Stimulated activated CD8-positive, alpha-beta memory T cell treated with anti-CD3 and anti-CD28 coated beads, Interleukin-7, amount 100 ng/mL, for 1 hour (primary cell): ENCODE measurements around the gene PLA2G4E.
A peak's percentile ranks its signal among the peaks of the same experiment; 100 is the strongest.

ENCODE experiments used
- DNase-seq, 2 donors: peaks; one replicate each; pipeline ENCODE4 v3.0.0-alpha.2; 2020; ENCODE audit warnings: low read depth in 2 of 2

PLA2G4E gene

DNA sequence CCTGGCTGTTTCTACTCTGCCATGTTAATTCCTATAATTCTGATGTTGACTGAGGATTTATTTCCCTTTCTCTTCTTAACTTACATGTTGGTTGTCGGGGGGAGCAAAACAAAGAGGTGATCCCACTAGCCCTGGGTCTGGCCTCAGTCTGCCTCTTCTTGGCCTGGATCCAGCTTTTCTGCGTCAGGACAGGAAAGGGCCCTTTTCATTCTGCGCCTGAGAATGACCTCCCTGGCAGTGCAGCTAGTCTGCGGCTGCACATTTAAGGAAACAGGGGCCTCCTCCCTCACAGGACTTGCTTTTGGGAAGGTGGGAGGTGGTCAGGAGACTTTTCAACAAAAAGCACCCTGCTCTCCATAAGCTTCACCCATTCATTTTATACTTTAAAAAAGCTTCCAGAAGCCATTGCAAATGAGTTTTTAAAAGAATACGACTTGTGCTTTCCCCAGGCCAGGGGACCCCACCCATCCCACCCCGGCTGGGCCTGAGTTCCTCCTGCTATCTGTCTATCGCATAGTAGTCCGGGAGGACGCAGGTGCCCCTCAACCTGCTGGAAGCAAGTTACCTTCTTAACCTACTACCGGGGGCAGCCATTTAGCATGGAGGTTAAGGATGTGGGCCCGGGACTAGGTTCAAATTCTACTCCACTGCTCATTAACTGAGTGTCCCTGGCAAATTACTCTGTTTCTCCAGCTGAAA lies 27.2 kb downstream of the PLA2G4E start:
- no peak for DNase-seq

DNA sequence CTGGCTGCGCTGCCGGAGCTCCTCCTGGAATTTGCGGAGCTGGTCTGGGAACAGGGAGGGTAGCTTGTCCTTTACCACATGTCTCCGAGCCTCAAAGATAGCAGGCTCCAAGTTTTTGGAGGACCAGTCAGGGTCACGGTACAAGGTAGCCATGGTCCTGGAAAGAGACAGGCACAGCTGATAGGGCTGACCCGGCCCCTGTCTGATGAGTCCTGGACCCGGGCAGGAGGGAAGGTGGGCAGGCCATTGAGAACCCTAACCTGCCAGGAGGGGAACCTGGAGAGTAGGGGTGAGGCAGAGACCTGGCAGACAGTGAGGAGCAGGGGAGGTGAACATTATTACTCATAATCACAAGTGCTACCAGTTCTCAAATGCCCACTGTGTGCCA lies 28.0 kb downstream of the PLA2G4E start:
- no peak for DNase-seq

DNA sequence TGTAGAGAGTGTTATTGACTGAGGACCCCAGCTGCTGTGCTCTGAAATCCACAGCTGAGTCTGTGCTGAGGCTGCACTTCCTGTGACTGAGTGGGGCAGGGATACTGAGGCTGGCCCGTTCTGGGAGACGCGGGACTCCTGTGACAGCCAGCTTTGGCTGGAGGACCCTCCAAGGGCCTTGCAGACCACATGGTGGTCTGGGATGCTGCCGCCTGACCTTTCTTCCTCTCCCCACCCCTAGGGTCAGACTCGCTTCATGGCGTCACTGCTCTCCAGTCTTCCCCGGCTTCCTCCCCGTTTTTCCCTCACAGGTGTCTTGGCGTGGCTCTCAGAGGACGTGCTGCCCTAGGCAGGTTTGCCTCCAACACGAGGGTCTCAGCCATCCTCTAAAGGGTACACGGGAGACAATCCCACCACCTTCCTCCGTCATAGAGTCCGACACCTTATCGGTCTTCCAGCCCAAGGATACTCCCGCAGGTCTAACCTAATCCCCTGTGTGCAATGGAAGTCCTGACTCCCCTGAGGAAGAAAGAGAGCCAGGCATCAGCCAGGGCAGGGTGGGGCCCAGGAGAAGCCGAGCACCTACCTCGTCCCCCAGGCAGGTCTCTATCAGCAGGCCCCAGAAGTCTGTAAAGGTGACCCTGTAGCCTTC lies 28.6 kb downstream of the PLA2G4E start:
- no peak for DNase-seq

DNA sequence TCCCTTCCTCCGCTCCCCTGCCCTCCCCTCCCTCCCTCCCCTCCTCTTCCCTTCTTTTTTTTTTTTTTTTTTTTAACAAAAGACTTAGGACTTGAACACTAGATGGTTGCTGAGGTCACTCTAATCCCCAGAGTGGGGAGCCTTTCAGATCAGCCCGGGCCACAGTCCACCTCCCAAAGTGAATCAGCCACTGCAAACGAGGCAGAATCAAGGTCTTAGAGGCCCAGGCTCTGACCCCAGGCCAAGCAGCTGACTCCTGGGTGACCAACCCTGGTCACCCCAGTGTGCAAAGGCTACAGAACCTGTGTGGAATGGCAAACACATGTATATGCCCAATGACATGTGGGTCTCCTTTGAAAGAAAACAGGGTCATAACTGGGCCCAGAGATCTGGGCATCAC lies 30.2 kb downstream of the PLA2G4E start:
- DNase-seq = no peak

DNA sequence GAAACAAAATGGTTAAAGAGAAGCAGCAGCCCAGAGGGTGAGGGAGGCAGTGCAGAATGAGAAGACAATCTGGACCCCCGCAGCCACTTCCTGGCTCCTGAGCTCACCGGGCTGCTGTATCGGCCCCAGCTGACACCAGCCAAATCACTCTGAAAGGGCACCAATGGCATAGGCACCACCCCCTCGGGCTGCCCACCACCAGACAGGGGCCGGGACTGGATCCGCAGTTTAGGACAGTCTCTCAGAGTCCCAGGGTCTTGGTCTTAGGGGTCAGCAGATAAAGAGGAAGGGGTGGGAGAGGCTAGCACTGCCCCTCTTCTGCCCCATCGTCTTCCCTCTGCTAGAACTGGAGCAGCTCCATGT lies 30.6 kb downstream of the PLA2G4E start:
- no peak for DNase-seq

DNA sequence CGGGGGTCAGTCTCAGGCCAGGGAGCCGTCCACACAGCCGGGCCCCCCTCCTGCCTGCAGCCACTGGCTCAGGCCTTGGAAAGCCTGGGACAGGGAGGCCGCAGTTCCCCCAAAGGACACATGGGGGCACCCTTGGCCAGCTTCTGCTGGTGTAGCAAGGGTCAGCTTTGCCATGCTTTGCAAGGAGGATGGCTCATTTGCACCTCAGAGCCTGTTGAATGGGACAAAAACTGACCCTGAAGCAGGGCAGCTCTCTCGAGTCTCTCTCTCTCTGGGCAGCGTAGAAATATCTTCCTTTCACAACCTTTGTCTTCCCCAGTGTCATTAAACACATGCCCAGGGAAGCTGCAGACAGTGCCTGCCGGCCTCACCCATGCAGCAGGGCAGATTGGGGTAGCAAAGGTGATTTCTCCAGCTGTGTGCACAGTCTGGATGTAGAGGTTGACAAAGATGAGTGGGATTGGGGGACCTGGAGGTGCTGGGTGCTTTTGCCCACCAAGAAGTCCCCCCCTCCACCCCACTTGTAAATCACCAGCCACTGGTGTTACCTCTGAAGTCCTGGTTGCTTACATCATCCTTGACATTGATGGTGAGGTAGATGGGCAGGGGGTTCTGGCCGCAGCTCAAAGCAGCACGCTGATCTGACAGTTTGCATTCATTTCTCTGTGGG lies 31.1 kb downstream of the PLA2G4E start:
- DNase-seq = peak; percentile 63 to 70

DNA sequence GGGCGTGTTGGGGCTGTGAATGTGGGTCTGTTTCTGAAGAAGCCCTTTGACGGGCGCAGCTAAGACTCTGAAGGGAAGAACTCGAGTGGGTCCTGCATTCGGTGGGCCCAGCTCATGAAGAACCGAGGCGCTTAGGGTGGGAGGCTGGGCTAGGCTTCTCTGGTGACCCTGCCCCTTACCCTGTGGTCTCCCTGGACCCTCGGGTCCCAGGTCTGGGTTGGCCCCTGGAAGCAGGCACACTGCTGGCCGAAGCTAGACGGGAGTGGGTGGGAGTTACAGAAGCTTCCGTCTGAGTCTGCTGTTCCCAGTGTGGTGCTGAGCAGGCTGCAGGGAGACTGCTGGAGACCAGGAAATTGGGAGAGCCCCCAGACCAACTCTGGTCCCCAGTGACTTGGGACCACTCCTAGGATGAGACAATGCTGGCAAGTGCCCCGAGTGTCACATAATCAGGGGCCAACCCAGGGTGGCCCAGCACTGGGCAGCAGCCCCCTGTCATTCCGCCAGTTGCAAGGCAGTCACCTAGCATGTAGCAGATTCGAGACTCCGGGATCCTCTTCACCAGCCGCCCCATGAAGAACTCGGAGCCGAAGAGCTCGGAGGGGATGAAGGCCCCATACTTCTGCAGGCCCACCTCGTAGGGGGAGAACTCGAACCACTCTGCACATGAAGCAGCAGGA lies 31.8 kb downstream of the PLA2G4E start:
- DNase-seq = no peak

DNA sequence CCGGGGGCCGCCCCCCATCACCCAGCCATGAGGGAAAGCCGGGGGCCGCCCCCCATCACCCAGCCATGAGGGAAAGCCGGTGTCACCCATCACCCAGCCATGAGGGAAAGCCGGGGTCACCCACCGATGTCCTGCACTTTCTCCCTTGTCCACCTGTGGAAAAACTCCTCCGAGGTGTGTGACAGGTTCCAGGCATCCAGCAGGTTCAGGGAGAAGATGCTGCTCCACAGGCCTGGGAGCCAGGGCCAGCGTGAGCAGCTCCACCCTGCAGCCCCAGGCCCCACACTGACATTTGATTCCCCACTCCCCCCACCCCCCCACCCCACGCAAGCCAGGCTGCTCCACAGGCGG lies 32.9 kb downstream of the PLA2G4E start:
- no peak for DNase-seq

DNA sequence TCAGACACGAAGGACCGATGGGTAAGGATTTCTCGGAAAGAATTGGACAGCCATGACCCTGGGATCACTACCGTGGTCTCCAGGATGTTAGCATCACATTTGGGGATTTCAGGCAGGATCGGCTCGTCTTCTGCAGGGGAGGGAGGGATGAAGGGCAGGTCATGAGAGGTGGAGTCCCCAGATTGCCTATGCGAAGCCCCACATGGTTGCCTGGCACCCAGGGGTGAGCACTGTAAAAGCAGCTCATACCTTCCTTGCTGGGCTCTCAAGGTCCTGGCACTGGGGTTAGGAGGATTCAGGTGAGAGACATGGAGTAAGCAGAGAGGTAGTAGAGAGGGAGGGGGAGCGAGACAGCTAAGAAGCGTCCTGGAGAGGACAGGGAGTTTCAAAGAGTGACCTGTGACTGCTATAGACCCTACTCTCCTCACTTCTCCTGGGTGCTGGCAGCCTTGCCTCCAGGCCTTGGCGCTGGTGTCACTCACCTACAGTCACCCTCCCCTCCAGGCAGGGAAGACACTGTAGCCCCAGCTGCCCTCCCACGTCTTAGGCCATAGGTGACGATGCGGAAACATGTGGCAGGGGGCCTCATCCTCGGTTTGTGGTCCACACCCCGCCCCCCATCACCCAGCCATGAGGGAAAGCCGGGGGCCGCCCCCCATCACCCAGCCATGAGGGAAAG lies 33.5 kb downstream of the PLA2G4E start:
- DNase-seq = no peak

DNA sequence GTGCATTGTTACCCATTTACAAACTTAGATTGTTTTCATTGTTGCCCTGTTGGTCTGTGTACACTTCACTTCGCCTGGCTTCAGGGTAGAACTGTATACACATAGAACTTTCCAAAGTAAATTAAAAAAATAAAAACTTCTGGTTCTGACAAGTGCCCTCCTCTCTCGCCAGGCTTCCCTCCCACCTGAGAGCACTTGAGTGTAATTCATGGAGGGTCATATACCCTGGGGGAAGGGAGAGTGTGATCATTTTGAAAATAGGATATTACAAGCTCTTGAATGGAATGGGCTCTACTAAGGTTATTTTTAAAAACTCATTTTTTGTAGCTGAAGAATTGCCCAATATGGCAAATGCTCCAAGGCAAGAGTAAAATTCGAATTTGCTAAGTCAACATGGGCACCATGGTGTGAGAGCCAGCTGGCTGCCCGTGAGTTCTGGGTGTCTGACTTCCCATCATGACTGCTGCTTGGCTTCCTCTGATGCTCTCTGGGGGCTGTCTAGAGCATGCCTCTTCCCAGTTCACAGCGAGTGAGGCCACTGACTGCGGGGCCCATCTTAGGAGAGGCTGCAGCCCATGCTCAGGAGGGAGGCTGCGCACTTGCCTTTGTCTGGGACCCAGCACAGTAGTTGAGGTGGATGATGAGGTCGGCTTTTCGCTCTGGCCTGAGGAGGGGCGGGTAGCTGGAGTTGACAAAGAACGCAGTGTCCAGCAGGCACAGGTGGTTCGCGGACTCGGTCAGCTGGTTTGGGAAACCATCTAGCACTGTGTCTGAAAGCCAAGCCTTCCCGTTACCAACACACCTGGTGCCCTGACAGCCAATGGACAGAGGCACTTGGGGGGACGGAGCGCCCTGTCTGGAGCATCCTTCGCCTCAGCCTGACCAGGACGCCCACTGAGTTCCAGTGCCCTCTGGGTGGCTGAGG lies 35.3 kb downstream of the PLA2G4E start:
- no peak for DNase-seq

DNA sequence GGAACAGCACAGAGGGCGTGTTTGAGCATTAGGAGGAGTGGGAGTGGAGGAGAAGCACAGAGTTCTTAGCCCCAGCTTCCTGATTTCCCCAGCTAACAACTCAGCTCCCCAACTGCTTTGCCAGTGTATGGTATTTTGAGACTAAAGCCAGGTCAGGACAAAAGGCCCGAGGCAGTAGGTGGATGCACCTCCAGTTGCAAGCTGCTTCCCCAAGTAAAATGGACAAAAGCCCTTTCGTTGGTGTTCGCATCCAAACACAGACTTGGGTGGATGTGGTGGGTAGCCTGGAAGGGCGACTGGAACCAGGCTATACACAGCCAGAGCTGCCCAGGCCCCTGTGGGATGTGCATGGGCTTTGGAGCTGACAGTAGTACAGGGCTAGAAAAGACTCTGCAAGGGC lies 36.2 kb downstream of the PLA2G4E start:
- no peak for DNase-seq

DNA sequence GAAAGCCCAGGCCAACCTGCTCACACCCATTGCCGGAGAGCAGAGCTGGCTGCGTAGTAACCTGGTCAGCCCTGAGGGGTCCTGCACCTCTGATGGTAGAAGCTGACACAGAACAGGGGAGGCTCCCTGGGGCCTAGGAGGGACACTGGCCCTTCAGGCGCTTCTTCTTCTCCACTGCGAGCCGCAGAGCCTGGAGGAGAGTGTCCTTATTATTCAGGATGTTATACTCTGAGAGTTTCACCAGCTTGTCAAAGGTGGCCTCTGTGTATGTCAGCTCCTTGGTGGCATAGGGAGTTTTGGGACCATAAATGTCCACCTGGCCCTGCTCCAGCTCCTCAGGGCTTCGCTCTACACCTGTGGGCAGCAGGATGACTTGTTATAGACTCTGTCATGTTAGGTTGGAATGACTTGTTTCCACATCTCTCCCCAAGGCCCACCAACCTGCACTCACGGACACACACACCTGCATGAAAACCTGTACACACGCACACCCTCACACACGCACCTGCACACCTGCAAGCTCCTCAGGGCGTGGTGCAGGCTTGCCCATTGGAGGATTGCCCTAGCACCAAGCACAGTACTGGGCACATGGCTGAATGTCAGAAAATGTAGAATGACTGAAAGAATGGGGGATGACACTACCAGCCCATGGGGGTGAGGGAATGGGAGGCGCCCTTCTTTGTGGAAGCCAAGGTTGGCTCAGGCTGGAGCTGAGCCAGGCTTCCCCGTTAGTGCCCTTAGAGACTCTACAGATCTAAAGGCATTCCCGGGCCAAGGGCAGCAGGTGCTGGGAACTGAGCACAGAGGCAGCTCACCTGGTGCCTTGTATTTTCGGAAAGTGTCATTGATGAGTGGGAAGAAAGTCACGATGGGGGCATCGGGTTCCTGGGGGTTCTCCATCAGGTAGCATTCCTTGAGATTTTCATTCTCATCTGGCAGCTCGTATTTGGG lies 36.9 kb downstream of the PLA2G4E start:
- no peak for DNase-seq

DNA sequence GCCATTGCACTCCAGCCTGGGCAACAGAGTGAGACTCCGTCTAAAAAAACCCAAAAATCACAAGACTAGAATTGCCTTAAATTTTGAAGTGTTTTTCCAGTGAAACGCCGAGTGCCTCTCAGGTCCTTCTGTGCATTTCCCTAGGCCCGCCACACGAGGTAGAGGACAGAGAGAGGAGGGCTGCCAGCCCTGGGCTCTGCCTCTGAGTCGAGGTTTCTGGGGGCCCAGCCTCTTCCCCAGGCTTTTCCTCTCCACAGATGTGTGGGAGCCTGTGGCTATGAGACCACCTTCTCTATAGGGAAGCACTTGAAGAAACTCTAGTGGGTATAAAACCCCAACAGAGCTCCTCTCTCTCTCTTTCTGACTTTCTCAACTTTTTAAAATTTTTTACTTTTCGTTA lies 37.6 kb downstream of the PLA2G4E start:
- DNase-seq = no peak

DNA sequence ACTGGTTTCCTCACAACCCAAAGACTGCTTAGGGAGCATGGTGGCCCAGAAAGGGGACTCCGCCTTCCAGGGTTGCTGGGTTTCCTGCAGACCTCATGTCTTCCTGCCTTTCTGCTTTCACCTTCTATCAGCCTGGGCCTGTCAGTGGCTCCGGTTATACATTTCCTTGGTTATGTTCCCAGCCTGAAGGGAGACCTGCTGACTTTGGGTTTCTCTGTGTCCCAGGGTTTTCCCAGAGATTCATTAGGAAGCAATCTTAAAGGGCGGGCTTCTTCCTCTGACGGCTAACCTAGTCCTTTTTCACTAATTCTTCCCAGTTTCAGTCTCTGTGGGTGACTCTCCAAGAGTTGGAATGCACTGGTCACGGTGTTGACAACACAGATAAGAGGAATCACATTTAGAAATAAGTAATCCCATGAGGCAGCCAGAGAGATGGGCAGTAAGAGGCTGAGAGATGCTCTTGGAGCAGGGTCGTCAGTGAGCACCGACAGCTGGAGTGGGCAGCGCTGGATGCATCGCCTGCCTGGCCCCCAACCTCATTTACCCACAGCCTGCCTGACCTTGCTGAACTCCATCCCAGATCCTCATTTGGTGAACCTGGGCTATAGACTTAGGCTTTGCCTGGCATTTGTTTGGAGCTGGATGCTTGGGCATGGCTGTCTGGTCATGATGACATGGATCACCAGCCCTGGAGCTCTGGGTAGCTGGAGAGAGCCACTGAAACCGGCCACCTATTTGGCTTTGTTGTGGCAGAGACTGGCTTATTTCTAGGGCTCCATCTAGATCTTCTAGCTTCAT lies 38.5 kb downstream of the PLA2G4E start:
- no peak for DNase-seq

DNA sequence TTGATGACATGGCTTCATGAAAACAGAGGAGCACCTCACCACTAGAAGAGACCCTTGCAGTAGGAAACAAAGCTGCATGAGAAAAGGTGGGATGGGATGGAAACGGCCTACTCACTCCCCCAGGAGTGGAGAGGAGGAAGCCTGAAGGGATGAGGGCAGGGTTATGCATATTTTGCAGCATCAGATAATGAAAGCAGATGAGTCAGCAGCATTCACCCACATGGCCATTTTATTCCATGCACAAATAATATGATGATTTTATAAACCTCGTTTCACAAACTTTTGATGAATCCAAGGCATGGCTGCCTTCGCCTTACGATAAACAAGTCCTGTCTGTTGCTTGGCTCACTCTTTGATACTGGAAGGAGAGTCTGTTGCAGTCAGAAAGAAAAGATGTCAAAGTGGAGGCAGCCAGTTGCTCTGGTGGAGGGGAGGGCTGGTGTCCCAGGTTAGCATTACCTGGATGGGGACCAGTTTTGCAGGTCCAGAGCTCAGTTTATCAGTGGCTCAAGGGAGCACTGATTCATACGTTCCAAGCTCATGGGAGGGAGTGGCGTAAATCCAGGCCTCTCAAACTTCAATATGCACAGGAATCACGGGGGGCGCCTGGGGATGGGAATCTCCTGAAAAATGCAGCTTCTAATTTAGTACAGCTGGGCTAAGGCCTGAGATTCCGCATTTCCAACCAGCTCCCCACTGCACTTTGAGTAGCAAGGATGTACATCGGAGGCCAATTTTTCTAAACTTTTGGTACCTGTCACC lies 39.3 kb downstream of the PLA2G4E start:
- no peak for DNase-seq

DNA sequence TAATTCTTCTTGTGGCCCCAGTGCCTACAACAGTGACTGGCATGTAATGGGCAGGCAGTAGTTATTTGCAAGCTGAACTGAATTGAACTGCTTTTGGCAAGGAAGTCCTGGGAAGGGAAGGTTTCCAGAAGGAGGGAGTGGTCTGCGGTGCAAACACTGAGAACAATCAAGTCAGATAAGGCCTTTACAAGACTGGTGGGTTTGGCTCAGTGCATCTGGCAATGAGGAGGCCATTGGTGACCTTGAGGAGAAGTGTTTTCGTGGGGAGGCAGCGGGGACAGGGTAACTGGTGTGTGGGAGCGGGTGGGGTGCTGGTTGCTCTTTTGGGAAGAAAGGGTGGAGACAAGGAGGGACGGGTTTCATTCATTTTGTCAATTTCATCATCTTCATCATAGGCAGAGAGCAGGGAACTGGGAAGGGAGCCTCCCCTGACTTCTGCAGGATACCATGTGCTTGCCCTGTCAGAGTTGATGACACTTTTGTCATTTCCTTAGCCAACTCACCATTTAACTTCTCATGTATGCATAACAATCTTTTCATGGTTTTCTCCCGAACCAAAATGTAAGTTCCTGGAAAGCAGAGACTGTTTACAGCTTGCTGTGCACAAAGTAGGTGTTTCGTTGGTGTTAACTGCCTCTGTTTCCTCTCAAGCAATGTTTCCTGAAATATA lies 40.1 kb downstream of the PLA2G4E start:
- no peak for DNase-seq

DNA sequence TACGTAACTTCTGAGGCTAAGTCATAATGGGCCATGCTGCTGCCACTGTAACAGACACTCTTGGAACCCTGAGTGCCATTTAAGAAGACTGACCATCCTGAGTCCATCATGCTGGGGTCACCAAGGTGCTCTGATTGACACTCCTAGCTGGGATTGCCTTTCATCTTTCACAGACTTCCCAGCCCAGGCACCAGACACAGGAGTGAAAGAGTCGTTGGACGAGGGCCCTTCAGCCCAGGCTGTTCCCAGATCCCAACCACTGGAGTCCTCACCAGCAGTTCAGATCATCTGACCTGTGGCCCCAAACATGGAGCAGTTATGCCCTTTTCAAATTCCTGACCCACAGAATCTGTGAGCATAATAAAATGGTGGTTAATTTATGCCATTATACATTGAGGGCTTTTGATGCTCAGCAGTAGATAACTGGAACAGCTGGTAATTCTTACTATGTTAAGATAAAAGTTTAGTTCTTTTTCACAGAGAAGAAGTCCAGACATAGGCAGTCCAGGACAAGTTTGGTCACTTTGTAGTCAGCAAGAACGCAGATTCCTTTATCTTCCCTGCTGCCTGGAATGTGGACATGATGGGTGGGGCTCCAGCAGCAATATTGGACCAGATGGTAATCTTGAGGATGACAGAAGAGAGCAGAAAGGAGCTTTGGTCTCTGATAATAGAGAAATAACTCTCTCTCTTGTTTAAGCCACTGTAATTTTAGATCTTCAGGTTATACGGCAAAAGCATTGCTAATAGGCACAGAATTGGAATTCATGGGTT lies 41.2 kb downstream of the PLA2G4E start:
- DNase-seq = no peak
